Peyer's patch (tissue), 4 donors: ENCODE data around the gene GUCA2A.

Experiments used
- CTCF ChIP-seq, 6 experiments: fragments of 450-650 bp in 4 of 6; fragments of 200-600 bp in 2 of 6; sonication (generic) in 1 of 6; IDR thresholded peaks; one replicate each; pipeline ENCODE4 v1.5.1; 2017 to 2019; ENCODE audit warnings: antibody characterized with exemption in 6 of 6, mild to moderate bottlenecking in 3 of 6, moderate library complexity in 1 of 6
- POLR2A ChIP-seq, 2 donors: fragments of 450-650 bp; IDR thresholded peaks; one replicate each; pipeline ENCODE4 v1.5.1; 2017; ENCODE audit warnings: antibody characterized with exemption in 2 of 2, mild to moderate bottlenecking in 2 of 2, moderate library complexity in 2 of 2

- no peak for TF ChIP-seq CTCF (IDR thresholded peaks at IDR 0.05)
- no peak for TF ChIP-seq POLR2A (IDR thresholded peaks at IDR 0.05)
Measured at GRCh38 chr1:42144711-42145388, 19.7 kb downstream of the GUCA2A start.
